Stimulated activated CD4-positive, alpha-beta T cell treated with anti-CD3 and anti-CD28 coated beads, Interleukin-4, amount 100 ng/mL, for 4 hours (primary cell): ENCODE results near the gene AUTS2.

Experiments used
- DNase-seq, 2 experiments: peaks; one replicate each; pipeline ENCODE4 v3.0.0-alpha.2; 2020

Gene AUTS2

GRCh38 chr7:70751895-70752294 is 1153.6 kb downstream of the AUTS2 start:
- no peak for DNase-seq

GRCh38 chr7:70752794-70753241 is 1154.5 kb downstream of the AUTS2 start:
- no peak for DNase-seq

GRCh38 chr7:70756789-70757188 is 1158.5 kb downstream of the AUTS2 start:
- DNase-seq = no peak

- DNase-seq = no peak
Observed at GRCh38 chr7:70758646-70759045, 1160.4 kb downstream of the AUTS2 start.

- no peak for DNase-seq
Observed at GRCh38 chr7:70759674-70760073, 1161.4 kb downstream of the AUTS2 start.

- no peak for DNase-seq
Observed at GRCh38 chr7:70761711-70762328, 1163.5 kb downstream of the AUTS2 start.

GRCh38 chr7:70762696-70763095 is 1164.4 kb downstream of the AUTS2 start:
- DNase-seq = no peak

GRCh38 chr7:70763961-70764691 is 1165.9 kb downstream of the AUTS2 start:
- no peak for DNase-seq

GRCh38 chr7:70764701-70765208 is 1166.5 kb downstream of the AUTS2 start:
- DNase-seq = no peak

- no peak for DNase-seq
Observed at GRCh38 chr7:70765651-70766050, 1167.4 kb downstream of the AUTS2 start.

- DNase-seq = no peak
Observed at GRCh38 chr7:70766109-70766508, 1167.8 kb downstream of the AUTS2 start.

- DNase-seq = no peak
Observed at GRCh38 chr7:70766694-70767093, 1168.4 kb downstream of the AUTS2 start.

- DNase-seq = no peak
Observed at GRCh38 chr7:70770154-70770553, 1171.9 kb downstream of the AUTS2 start.

- no peak for DNase-seq
Observed at GRCh38 chr7:70771451-70771850, 1173.2 kb downstream of the AUTS2 start.

- no peak for DNase-seq
Observed at GRCh38 chr7:70772891-70773290, 1174.6 kb downstream of the AUTS2 start.

- DNase-seq = no peak
Observed at GRCh38 chr7:70773406-70773805, 1175.1 kb downstream of the AUTS2 start.

GRCh38 chr7:70774950-70775527 is 1176.8 kb downstream of the AUTS2 start:
- DNase-seq = no peak

- DNase-seq = no peak
Observed at GRCh38 chr7:70775570-70776156, 1177.4 kb downstream of the AUTS2 start.

- no peak for DNase-seq
Observed at GRCh38 chr7:70776627-70777101, 1178.4 kb downstream of the AUTS2 start.

- DNase-seq = no peak
Observed at GRCh38 chr7:70777251-70777650, 1179.0 kb downstream of the AUTS2 start.

- no peak for DNase-seq
Observed at GRCh38 chr7:70778585-70778984, 1180.3 kb downstream of the AUTS2 start.

- DNase-seq = no peak
Observed at GRCh38 chr7:70779321-70779720, 1181.0 kb downstream of the AUTS2 start.

GRCh38 chr7:70781922-70782311 is 1183.6 kb downstream of the AUTS2 start:
- no peak for DNase-seq

- no peak for DNase-seq
Observed at GRCh38 chr7:70782796-70783195, 1184.5 kb downstream of the AUTS2 start.
